ENCODE data around the gene BLVRB. TPM values are rescaled to one million over a fixed set of nuclear protein-coding genes. Genes with fewer than 3 reads are reported as not detected.

BLVRB gene
- total and polyA plus RNA-seq, 2 of the 8 experiments (the other 6 are each of a cell fraction or from before 2014, with no cell fraction given) = 28.7 to 182 TPM

DNA sequence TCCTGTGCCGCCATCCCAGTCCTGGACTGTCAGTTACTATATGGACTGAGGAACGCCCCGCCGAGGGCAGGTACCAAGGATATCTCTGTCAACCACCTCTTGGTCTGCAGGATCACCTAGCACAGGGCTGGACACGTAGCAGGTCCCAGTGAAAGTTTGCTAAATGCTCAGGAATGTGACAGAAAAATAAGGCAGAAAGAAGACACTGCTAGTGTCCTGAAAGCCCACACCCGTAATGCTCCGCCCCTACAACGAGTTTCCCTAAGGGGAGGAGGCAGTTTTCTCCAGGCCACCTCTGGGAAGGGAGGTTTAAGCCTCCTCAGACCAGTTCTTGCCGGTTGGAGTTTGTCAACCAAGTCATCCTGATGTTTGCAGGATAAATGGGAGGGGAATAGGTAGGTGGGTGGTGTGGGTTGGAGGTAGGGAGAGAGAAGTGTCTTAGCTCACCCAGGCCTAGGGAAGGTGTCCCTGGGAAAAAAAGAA, 19.7 kb downstream of the BLVRB start (continued):
- TF ChIP-seq, protein P1, sequence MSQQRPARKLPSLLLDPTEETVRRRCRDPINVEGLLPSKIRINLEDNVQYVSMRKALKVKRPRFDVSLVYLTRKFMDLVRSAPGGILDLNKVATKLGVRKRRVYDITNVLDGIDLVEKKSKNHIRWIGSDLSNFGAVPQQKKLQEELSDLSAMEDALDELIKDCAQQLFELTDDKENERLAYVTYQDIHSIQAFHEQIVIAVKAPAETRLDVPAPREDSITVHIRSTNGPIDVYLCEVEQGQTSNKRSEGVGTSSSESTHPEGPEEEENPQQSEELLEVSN (IDR thresholded peaks at IDR 0.05) = no peak
- TF ChIP-seq SP1 (IDR thresholded peaks at IDR 0.05; ENCODE audit: low read depth, low read length) = 0 out of 2 replicates have a peak, but pooled peaks have one; percentile 23

Measured in H1 (cell line).